GM21825 (cell line): ENCODE data around the gene BCAS3.
"Not testable (repeated sequence)": the region's sequence is repeated elsewhere in the genome, so short reads cannot be mapped to it uniquely, and the experiment has no call there.

ENCODE experiments used
- ATAC-seq: cut with Tn5 transposase; IDR thresholded peaks from one replicate; pipeline ENCODE4 v1.9.1; 2021; ENCODE audit warnings: mild to moderate bottlenecking, moderate library complexity; ENCODE audit not compliant: unreplicated experiment

The BCAS3 gene

GRCh38 chr17:60976861-60977260 is 299.2 kb downstream of the BCAS3 start:
- ATAC-seq: not testable (repeated sequence)

DNA sequence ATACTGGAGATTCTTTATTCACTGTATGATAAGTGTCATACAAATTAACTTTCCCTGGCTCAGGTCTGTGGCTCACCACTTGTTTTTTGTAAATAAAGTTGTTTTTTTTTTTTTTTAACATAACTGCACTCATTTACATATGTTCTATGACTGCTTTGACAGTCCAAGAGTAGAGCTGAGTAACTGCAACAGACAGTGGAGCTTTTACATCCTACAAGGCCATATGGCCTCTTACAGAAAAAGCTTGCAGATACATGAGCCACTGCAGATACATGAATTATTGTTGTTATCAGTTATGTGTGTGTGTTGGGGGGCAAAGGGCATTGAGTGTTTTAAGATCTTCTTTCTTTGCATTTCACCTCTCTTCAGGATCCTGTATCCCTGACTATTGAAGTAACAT is 311.7 kb downstream of the BCAS3 start:
- no peak for ATAC-seq

DNA sequence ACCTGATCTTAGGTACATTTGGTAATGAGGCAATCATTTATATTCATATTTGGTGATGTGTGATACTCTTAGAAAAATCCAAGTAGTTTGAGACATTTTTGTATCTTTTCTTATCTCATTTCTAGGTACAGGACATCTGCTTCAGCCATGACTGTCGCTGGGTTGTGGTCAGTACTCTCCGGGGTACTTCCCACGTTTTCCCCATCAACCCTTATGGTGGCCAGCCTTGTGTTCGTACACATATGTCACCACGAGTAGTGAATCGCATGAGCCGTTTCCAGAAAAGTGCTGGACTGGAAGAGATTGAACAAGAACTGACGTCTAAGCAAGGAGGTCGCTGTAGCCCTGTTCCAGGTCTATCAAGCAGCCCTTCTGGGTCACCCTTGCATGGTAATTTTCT is 312.2 kb downstream of the BCAS3 start:
- no peak for ATAC-seq

- no peak for ATAC-seq
These were observed 315.8 kb downstream of the BCAS3 start for GRCh38 chr17:60993497-60993896.

- no peak for ATAC-seq
These were observed 318.0 kb downstream of the BCAS3 start for GRCh38 chr17:60995680-60996079.

GRCh38 chr17:61000911-61001310 is 323.3 kb downstream of the BCAS3 start:
- ATAC-seq: no peak

DNA sequence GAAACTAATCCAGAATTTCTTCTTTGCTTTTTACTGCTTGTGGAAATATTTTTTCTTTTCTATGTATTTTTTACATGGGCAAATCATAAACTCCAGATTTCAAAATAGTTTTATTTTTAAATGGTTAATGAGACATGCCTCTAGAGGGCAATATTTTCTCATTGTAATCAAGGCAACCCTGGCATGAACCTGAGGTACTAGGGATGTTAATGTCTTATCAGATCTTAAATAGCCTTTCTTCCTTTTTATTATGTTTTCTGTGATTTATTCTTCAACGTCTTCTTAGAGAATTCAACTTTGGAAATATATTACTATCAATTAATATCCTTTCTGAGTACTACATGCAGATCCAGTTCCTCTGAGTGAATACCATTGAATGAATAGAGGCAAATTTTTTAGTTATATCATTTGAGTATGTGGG is 324.7 kb downstream of the BCAS3 start:
- ATAC-seq: no peak

GRCh38 chr17:61005358-61005757 is 327.7 kb downstream of the BCAS3 start:
- no peak for ATAC-seq

DNA sequence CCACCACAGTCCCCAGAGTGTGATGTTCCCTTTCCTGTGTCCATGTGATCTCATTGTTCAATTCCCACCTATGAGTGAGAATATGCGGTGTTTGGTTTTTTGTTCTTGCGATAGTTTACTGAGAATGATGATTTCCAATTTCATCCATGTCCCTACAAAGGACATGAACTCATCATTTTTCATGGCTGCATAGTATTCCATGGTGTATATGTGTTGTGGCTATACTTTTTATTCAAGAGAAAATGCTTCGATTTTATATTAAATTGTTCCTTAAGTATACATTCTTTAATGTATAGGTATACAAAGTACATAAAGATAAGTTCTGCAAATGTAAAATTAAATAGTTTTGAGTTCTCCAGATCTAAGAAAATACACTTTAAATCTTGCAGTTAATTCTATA is 328.3 kb downstream of the BCAS3 start:
- not testable (repeated sequence) for ATAC-seq

- no peak for ATAC-seq
These were observed 330.3 kb downstream of the BCAS3 start for GRCh38 chr17:61007980-61008379.

DNA sequence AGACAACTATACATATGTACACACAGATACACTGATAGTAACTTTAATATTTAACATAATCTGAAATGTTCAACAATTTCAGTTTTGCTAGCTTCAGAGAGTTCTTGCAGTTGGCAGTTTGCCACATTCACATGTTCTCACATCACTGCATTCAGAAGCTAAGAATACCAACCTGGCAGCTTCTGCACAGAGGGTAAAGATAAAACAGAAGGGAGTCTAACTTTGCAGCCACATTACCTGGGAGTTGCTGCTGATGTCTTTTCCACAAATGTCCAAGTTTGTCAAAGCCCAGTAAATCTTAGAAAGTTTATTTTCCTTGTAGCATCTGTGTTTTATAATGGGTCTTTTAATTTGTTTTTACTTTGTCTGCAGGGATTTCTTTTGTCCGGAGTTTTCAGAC is 332.0 kb downstream of the BCAS3 start:
- ATAC-seq: no peak

- ATAC-seq: no peak
These were observed 333.1 kb downstream of the BCAS3 start for GRCh38 chr17:61010661-61011170.

GRCh38 chr17:61011251-61011650 is 333.6 kb downstream of the BCAS3 start:
- ATAC-seq: no peak

- no peak for ATAC-seq
These were observed 338.3 kb downstream of the BCAS3 start for GRCh38 chr17:61015966-61016365.

DNA sequence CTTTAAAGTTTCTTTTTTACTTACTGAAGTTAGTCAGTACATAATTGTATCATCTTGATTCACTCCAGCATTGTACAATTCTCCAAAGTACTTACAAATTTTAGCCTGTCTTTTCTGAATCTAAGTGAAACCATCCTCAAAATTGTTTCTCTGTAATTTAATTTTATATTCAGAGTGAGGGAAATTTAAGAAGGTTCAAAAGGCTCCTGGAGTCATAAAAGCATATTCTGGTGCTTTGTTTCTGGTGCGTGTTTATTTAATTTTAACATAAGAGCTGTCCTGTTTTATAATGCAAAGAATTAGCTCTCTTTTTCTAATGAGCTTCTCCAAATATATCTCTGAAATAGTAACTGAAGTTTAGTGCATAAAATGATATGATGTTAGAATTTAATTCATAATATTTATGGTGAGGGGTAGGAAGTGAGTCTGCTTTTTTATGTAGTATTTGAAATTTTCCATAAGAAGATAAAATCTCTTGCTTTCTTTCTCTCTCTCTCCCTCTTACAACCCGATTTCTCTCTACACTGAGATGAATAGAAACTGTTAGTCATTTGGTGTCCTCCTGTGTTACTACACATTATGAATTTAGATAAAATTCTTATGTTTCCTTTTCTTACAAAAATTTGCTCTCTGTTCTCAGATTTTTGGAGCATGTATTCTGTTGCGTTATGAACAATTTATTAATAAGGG is 339.8 kb downstream of the BCAS3 start:
- ATAC-seq: no peak

DNA sequence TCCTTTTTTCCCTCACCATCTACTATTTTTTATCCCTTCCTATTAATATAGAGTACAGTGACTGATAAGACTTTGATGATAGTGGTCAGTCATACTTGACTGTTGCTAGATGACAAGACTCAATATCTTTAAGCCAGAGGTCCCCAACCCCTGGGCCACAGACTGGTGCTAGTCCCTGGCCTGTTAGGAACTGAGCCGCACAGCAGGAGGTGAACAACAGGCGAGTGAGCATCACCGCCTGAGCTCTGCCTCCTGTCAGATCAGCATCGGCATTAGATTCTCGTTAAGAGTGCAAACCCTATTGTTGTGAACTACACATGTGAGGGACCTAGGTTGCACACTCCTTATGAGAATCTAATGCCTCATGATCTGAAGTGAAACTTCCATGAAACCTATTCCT is 341.3 kb downstream of the BCAS3 start:
- no peak for ATAC-seq

GRCh38 chr17:61023996-61024395 is 346.3 kb downstream of the BCAS3 start:
- ATAC-seq: no peak

DNA sequence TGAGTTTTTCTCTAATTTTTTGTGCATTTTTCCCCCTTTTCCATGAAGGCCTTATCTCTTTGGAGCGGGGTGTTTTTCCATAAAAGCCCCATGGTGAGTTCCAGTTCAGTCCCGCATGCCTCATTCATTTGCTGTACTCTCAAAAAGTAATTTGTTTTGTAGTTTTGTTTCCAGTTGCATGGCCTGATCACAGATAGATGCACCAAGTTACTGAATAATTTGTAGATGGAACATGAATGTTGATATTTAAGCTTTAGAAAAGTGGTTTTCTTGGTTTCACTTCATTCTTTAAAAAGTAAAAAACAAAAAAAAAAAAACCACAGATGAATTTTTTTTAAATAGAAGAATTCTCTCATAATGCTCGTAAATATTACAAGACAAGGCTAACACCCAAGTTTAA is 349.2 kb downstream of the BCAS3 start:
- no peak for ATAC-seq

GRCh38 chr17:61029181-61029580 is 351.5 kb downstream of the BCAS3 start:
- no peak for ATAC-seq

DNA sequence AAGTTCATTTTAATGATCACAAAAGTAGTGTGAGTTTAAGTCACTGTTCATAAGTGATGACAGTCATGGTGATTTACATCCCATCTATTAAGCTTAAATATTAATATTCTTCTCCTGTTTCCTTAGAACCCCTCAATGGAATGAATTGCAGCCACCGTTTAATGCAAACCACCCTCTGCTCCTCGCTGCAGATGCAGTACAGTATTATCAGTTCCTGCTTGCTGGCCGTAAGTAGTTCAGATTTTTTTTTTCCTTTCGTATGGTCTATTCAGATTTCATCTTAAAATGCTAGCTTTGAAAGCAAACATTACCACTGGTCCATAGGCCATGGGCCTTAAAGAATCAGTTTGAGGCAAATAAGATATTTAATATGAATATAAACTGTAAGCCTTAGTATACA is 363.0 kb downstream of the BCAS3 start:
- no peak for ATAC-seq

DNA sequence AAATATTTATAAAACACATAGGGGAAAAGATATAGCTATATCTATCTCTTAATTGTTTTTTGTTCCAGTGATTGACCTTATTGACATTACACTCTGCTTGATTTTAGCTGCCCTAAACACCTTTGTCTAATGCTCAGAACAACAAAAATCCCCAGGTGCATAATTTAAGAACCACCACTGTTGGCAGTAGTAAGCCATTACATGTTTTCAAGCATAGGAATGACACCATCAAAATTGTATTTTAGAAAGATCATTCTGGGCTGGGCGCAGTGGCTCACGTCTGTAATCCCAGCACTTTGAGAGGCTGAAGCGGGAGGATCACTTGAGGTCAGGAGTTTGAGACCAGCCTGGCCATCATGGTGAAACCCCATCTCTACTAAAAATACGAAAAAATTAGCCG is 364.7 kb downstream of the BCAS3 start:
- ATAC-seq: not testable (repeated sequence)

GRCh38 chr17:61047515-61047914 is 369.9 kb downstream of the BCAS3 start:
- ATAC-seq: no peak
